ENCODE data around the gene MED8.

GRCh38 chr1:43396059-43396458, 6.5 kb upstream of the MED8 start:
- TF ChIP-seq, protein P1, sequence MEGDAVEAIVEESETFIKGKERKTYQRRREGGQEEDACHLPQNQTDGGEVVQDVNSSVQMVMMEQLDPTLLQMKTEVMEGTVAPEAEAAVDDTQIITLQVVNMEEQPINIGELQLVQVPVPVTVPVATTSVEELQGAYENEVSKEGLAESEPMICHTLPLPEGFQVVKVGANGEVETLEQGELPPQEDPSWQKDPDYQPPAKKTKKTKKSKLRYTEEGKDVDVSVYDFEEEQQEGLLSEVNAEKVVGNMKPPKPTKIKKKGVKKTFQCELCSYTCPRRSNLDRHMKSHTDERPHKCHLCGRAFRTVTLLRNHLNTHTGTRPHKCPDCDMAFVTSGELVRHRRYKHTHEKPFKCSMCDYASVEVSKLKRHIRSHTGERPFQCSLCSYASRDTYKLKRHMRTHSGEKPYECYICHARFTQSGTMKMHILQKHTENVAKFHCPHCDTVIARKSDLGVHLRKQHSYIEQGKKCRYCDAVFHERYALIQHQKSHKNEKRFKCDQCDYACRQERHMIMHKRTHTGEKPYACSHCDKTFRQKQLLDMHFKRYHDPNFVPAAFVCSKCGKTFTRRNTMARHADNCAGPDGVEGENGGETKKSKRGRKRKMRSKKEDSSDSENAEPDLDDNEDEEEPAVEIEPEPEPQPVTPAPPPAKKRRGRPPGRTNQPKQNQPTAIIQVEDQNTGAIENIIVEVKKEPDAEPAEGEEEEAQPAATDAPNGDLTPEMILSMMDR (conservative IDR thresholded peaks at IDR 0.05) = no peak
- no peak for TF ChIP-seq EZH2 (IDR thresholded peaks at IDR 0.05; ENCODE audit: low read depth)
